GOT3 (cell line): ENCODE results near the gene VAMP8.
"Not testable (repeated sequence)": the region's sequence is repeated elsewhere in the genome, so short reads cannot be mapped to it uniquely, and the experiment has no call there.

Source experiments
- DNase-seq: peaks from one replicate; lab custom pipeline; 2025; ENCODE audit warnings: mixed read lengths; lab: John Stamatoyannopoulos, UW

Gene VAMP8

GRCh38 chr2:85547089-85547858, 30.1 kb upstream of the VAMP8 start:
- DNase-seq, result no peak

GRCh38 chr2:85547859-85548607, 29.4 kb upstream of the VAMP8 start:
- DNase-seq, result no peak

GRCh38 chr2:85548608-85548900, 28.8 kb upstream of the VAMP8 start:
- DNase-seq, result no peak

- no peak for DNase-seq
Observed at GRCh38 chr2:85549095-85549494, 28.3 kb upstream of the VAMP8 start.

- no peak for DNase-seq
Observed at GRCh38 chr2:85549826-85550225, 27.6 kb upstream of the VAMP8 start.

- no peak for DNase-seq
Observed at GRCh38 chr2:85550486-85550885, 26.9 kb upstream of the VAMP8 start.

GRCh38 chr2:85551698-85552678, 25.4 kb upstream of the VAMP8 start:
- peak; percentile 23 for DNase-seq

GRCh38 chr2:85553184-85553583, 24.2 kb upstream of the VAMP8 start:
- no peak for DNase-seq

- no peak for DNase-seq
Observed at GRCh38 chr2:85554980-85555612, 22.3 kb upstream of the VAMP8 start.

- DNase-seq, result no peak
Observed at GRCh38 chr2:85557130-85557529, 20.3 kb upstream of the VAMP8 start.

GRCh38 chr2:85558160-85558559, 19.2 kb upstream of the VAMP8 start:
- DNase-seq, result no peak

GRCh38 chr2:85560403-85560726, 17.0 kb upstream of the VAMP8 start:
- DNase-seq, result not testable (repeated sequence)

GRCh38 chr2:85560812-85561279, 16.5 kb upstream of the VAMP8 start:
- DNase-seq, result no peak

GRCh38 chr2:85561280-85562212, 15.8 kb upstream of the VAMP8 start, which contains the start of gene GGCX:
GGCX (minus strand) TSS chr2:85561493; CDS start chr2:85561428, 65 bp downstream.
- peak; percentile 69 for DNase-seq

- no peak for DNase-seq
Observed at GRCh38 chr2:85564144-85564563, 13.2 kb upstream of the VAMP8 start.

- no peak for DNase-seq
Observed at GRCh38 chr2:85566265-85566664, 11.1 kb upstream of the VAMP8 start.

GRCh38 chr2:85575739-85576138, 1.6 kb upstream of the VAMP8 start:
- DNase-seq, result no peak

GRCh38 chr2:85577063-85577385, 362 bp upstream of the VAMP8 start:
- no peak for DNase-seq

GRCh38 chr2:85578243-85579180, 1.1 kb downstream of the VAMP8 start:
- no peak for DNase-seq
